K562 (cell line): ENCODE data around the gene TKTL2. TPM values are rescaled to one million over a fixed set of nuclear protein-coding genes. Genes with fewer than 3 reads are reported as not detected.
A peak's percentile ranks its signal among the peaks of the same experiment; 100 is the strongest.

Source experiments
- ATAC-seq: fragments of 200-7000 bp; cut with Tn5 transposase; 3 replicates; pipeline ENCODE4 v1.9.1; 2020; ENCODE audit warnings: moderate library complexity
- BruUV-seq: library from RNA; stranded (reverse); fragments of 400-500 nt; replicated peaks from 2 replicates; lab custom pipeline; 2021; lab: Mats Ljungman, UMichigan
- CTCF ChIA-PET: fragments of 300-600 bp; formaldehyde crosslinking; extraction: SDS; loops from one replicate; lab custom pipeline; 2021; ENCODE audit warnings: low intra/inter-chr PET ratio; lab: Yijun Ruan, JAX
- POLR2A ChIA-PET: fragments of 300-600, 350-650 bp; sonication (Branson Sonifier 250); formaldehyde crosslinking; extraction: SDS; loops from one replicate; lab custom pipeline; 2021; ENCODE audit warnings: antibody characterized with exemption, inconsistent platforms; lab: Yijun Ruan, JAX
- DNase-seq, 4 experiments: peaks; one replicate each; pipeline versions ENCODE4 v3.0.0 to v3.0.0-alpha.2; 2011 to 2018; ENCODE audit warnings: low spot score in 3 of 4, mixed read lengths in 3 of 4; ENCODE audit errors: extremely low read depth in 1 of 4
- FAIRE-seq: peaks from 2 replicates; lab custom pipeline; 2011; peaks lifted over from hg19 to GRCh38; lab: Jason Lieb, UNC
- H2AFZ ChIP-seq: 2 replicates; pipeline ENCODE4 v1.6.0; 2011; ENCODE audit warnings: low read depth, low read length, control low read depth, inconsistent platforms
- H3K27ac ChIP-seq: fragments of 200-600 bp; 3 replicates; pipeline ENCODE4 v1.8.0; 2011; ENCODE audit warnings: low read depth, mild to moderate bottlenecking, control low read depth, inconsistent platforms, low read length, moderate library complexity, mixed read lengths; ENCODE audit errors: extremely low read depth
- H3K27me3 ChIP-seq, 2 experiments: fragments of 300-600 bp in 1 of 2; 2 replicates in 1 of 2; 3 replicates in 1 of 2; pipeline versions ENCODE4 v1.6.0 to v1.8.0; 2011; ENCODE audit warnings: inconsistent platforms in 2 of 2, low read length in 2 of 2, mild to moderate bottlenecking in 1 of 2, mixed read lengths in 1 of 2, moderate library complexity in 1 of 2; ENCODE audit not compliant: control insufficient read depth in 2 of 2, insufficient read depth in 2 of 2
- H3K36me3 ChIP-seq: fragments of 300-600 bp; 3 replicates; pipeline ENCODE4 v1.8.0; 2011; ENCODE audit warnings: mild to moderate bottlenecking, low read length, inconsistent platforms; ENCODE audit not compliant: control insufficient read depth, insufficient read depth
- H3K4me1 ChIP-seq, 2 experiments: fragments of 200-600 bp in 1 of 2; replicated peaks in 1 of 2; 2 replicates in 1 of 2; 3 replicates in 1 of 2; pipeline versions ENCODE4 v1.5.1 to v1.8.0; 2011; ENCODE audit warnings: inconsistent platforms in 2 of 2, low read length in 2 of 2, mild to moderate bottlenecking in 1 of 2, mixed read lengths in 1 of 2, moderate library complexity in 1 of 2; ENCODE audit not compliant: control insufficient read depth in 2 of 2, insufficient read depth in 2 of 2
- H3K4me2 ChIP-seq: 2 replicates; pipeline ENCODE4 v1.6.1; 2011; ENCODE audit warnings: low read length, control low read depth, inconsistent platforms, mixed read lengths; ENCODE audit not compliant: insufficient read depth
- H3K4me3 ChIP-seq: fragments of 200-600 bp; sonication (generic), shearing (Covaris generic); 2 replicates; pipeline ENCODE4 v1.5.1; 2016; ENCODE audit warnings: control low read depth, inconsistent platforms
- H3K79me2 ChIP-seq: fragments of 200-600 bp; 3 replicates; pipeline ENCODE4 v1.8.0; 2011; ENCODE audit warnings: low read length, inconsistent platforms; ENCODE audit not compliant: control insufficient read depth, insufficient read depth
- H3K9ac ChIP-seq, 2 experiments: 2 replicates each; pipeline versions ENCODE4 v1.6.0 to v1.6.1; 2011; ENCODE audit warnings: low read depth in 2 of 2, low read length in 2 of 2, control low read depth in 1 of 2, inconsistent platforms in 1 of 2, mild to moderate bottlenecking in 1 of 2, mixed read lengths in 1 of 2; ENCODE audit not compliant: insufficient read depth in 1 of 2
- H3K9me1 ChIP-seq: one replicate; pipeline ENCODE4 v1.6.0; 2011; ENCODE audit warnings: inconsistent platforms, mild to moderate bottlenecking, low read length, moderate library complexity; ENCODE audit not compliant: control insufficient read depth, insufficient read depth
- H3K9me3 ChIP-seq: replicated peaks from 2 replicates; pipeline ENCODE4 v1.5.1; 2011; ENCODE audit warnings: low read depth, low read length, inconsistent platforms; ENCODE audit not compliant: control insufficient read depth, insufficient read depth
- H4K20me1 ChIP-seq: replicated peaks from 2 replicates; pipeline ENCODE4 v1.6.1; 2011; ENCODE audit warnings: low read length, inconsistent platforms, mixed read lengths; ENCODE audit not compliant: control insufficient read depth, insufficient read depth
- CSDE1 ChIP-seq, 2 experiments: fragments of 450-650 bp; IDR thresholded peaks; 2 replicates each; pipeline ENCODE4 v1.6.1; 2016; ENCODE audit warnings: mild to moderate bottlenecking in 1 of 2
- FOXK2 ChIP-seq, 2 experiments: fragments of 450-650 bp; IDR thresholded peaks in 1 of 2; conservative IDR thresholded peaks in 1 of 2; 2 replicates each; pipeline ENCODE4 v1.6.1; 2016; ENCODE audit warnings: low read depth in 2 of 2, mild to moderate bottlenecking in 1 of 2
- KAT8 ChIP-seq: fragments of 450-650 bp; IDR thresholded peaks from 2 replicates; pipeline ENCODE4 v1.6.1; 2016; ENCODE audit warnings: low read depth, mild to moderate bottlenecking
- KLF6 ChIP-seq: fragments of 250-450 bp; sonication (Bioruptor Pico); IDR thresholded peaks from 2 replicates; pipeline ENCODE4 v1.4.0; 2020; ENCODE audit warnings: mild to moderate bottlenecking, moderate library complexity, borderline replicate concordance
- PKNOX1 ChIP-seq: fragments of 450-650 bp; IDR thresholded peaks from 2 replicates; pipeline ENCODE4 v1.6.1; 2016
- SNRNP70 ChIP-seq: fragments of 200-400 bp; formaldehyde crosslinking; optimal IDR thresholded peaks from 2 replicates; pipeline ENCODE3; 2017; ENCODE audit warnings: low read depth, low read length
- USF1 ChIP-seq: sonication (generic); formaldehyde crosslinking; IDR thresholded peaks from 2 replicates; pipeline ENCODE4 v1.9.0; 2022; ENCODE audit warnings: mild to moderate bottlenecking, missing genetic modification reagents
- ZNF133 ChIP-seq: fragments of 250-450 bp; sonication (Bioruptor Pico); IDR thresholded peaks from 2 replicates; pipeline ENCODE4 v1.4.0; 2020; ENCODE audit warnings: mild to moderate bottlenecking
- ZNF57 ChIP-seq: fragments of 450-650 bp; formaldehyde crosslinking; IDR thresholded peaks from 2 replicates; pipeline ENCODE4 v1.4.0; 2020; ENCODE audit warnings: mild to moderate bottlenecking, moderate library complexity
- ZNF764 ChIP-seq: fragments of 250-450 bp; sonication (Bioruptor Pico); IDR thresholded peaks from 2 replicates; pipeline ENCODE4 v1.4.0; 2020; ENCODE audit warnings: low read depth, mild to moderate bottlenecking, moderate library complexity
- WGBS: fragments of 100-300 bp; shearing (Covaris generic); methylation state at CpG from one replicate; pipeline ENCODE4 v1.1.6; 2016; ENCODE audit warnings: low coverage, mixed read lengths; ENCODE audit not compliant: insufficient coverage; ENCODE audit errors: missing lambda C conversion rate; 5-methylcytosine and 5-hydroxymethylcytosine counted together
- in situ Hi-C: fragments of 300-500 bp; cut with MboI; formaldehyde crosslinking; loops from 4 replicates; pipeline ENCODE4 v1.15.0; 2018; ENCODE audit warnings: inconsistent platforms, mixed read lengths
- intact Hi-C: fragments of 100-400 bp; cut with micrococcal nuclease; formaldehyde crosslinking; loops from 2 replicates; pipeline ENCODE4 v1.14.2; 2022
- polyA plus RNA-seq, 8 experiments: library from polyadenylated mRNA; depleted of rRNA in 4 of 8; stranded (reverse) in 5 of 8; unstranded in 3 of 8; fragments of >200 nt; fragmentation: Nextera tagmentation in 2 of 8; fragmentation: Illumina TruSeq in 1 of 8; extraction: Ambion mirVana in 2 of 8; extraction: Trizol in 1 of 8; gene quantifications; 2 replicates each; pipeline versions ENCODE4 v1.2.1 to v1.2.3, GENCODE V29; 2011 to 2014; ENCODE audit warnings: inconsistent platforms in 1 of 8, missing spikeins in 1 of 8
- total RNA-seq, 7 experiments: library from RNA; depleted of rRNA in 6 of 7; stranded (reverse); fragments of >200 nt in 6 of 7; fragmentation: Illumina TruSeq in 2 of 7; extraction: Trizol in 2 of 7; gene quantifications; 2 replicates each; pipeline versions ENCODE4 v1.2.1 to v1.2.3, GENCODE V29; 2011 to 2021; ENCODE audit warnings: low replicate concordance in 1 of 7

The TKTL2 gene
- total and polyA plus RNA-seq, 9 of the 15 experiments (the other 6 are each of a cell fraction or from before 2014, with no cell fraction given): 0.03 to 0.31 (median 0.09) TPM; not detected in 1

DNA sequence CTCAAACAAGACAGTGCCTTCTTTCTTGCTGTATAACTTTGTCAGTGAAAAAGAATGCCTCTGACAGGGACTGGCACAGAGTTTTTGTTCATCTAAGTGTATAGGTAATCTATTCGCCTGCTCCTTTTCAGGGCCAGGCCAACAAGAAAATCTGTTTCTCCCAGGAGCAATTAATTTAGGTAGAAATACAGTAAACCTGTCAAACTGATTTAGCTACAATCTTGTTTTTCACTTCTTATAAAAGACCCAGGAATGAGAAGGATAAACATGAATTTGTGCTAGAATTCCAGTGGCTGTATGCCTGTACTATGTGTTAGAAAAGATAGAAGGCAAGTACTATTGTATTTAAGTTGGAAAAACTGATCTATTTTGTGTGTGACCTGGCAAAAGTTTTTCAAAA, 27.0 kb upstream of the TKTL2 start (continued):
- TF ChIP-seq ZNF764 (CRISPR knock-in tag) (no peak), USF1 (CRISPR knock-in tag) (no peak), ZNF57 (CRISPR knock-in tag) (no peak), ZNF133 (no peak), SNRNP70 (no peak), CSDE1 (IDR thresholded peaks at IDR 0.05) (no peak)
- TF ChIP-seq, all 486 proteins: peak for 0

GRCh38 chr4:163495900-163496299, 22.3 kb upstream of the TKTL2 start:
- Histone ChIP-seq H3K4me1 (peaks cover 0 to 16% of the 10 kb centered on the region in 2 experiments; a peak in 2 of 5 replicates), H3K27me3 (no peaks in the 10 kb centered on the region), H3K9me3 (0 out of 2 replicates have a peak, but pooled peaks cover under 1% of the 10 kb centered on the region), H3K9me1 (no peaks in the 10 kb centered on the region), H2AFZ (no peak overlapping the region), H3K4me2 (peak overlapping the region; percentile 82), H3K36me3 (peaks cover 28% of the 10 kb centered on the region), H3K4me3 (peak overlapping the region; percentile 97), H3K9ac (peak overlapping the region in 1 of 2 experiments; percentile 99; a peak in 2 of 4 replicates), H3K27ac (peak overlapping the region; percentile 99), H4K20me1 (no peaks in the 10 kb centered on the region), H3K79me2 (peaks cover 70% of the 10 kb centered on the region)
- POLR2A ChIA-PET: interaction anchor here (1.0 kb wide), 1 partner anchor 11 kb away, joined by 4 read pairs; no protein-coding TSS in a partner anchor
- peak; percentile 2 for ATAC-seq
- WGBS: 0% methylated on average over 1 of the region's 1 CpG
- in situ Hi-C loops: no loop called here
- DNase-seq: no peak
- no TSS peak for BruUV-seq
- intact Hi-C loops: loop anchor here (10.0 kb wide), 2 partner anchors 301 to 331 kb away; partner anchors contain the start of gene NAF1
- CTCF ChIA-PET: no interaction called here
- TF ChIP-seq PKNOX1: peak; percentile 44
- TF ChIP-seq KLF6 (CRISPR knock-in tag): no peak
- 0 out of 2 replicates have a peak, but pooled peaks have one; percentile 8 for TF ChIP-seq KAT8
- no peak for TF ChIP-seq FOXK2 (conservative IDR thresholded peaks at IDR 0.05 in 1 of 2, IDR thresholded peaks at IDR 0.05 in 1 of 2; ENCODE audit: low read depth in 2 of 2)
- peak; percentile 71 for FAIRE-seq
